SH-SY5Y (cell line): Measurements from ENCODE around the gene NR3C2.

Source experiments
- GATA2 ChIP-seq: IDR thresholded peaks from 2 replicates; pipeline ENCODE4 v1.6.1; 2011; ENCODE audit warnings: mild to moderate bottlenecking, low read depth, low read length
- GATA3 ChIP-seq: IDR thresholded peaks from 2 replicates; pipeline ENCODE4 v1.6.1; 2011; ENCODE audit warnings: low read depth, mild to moderate bottlenecking, low read length, moderate library complexity

DNA sequence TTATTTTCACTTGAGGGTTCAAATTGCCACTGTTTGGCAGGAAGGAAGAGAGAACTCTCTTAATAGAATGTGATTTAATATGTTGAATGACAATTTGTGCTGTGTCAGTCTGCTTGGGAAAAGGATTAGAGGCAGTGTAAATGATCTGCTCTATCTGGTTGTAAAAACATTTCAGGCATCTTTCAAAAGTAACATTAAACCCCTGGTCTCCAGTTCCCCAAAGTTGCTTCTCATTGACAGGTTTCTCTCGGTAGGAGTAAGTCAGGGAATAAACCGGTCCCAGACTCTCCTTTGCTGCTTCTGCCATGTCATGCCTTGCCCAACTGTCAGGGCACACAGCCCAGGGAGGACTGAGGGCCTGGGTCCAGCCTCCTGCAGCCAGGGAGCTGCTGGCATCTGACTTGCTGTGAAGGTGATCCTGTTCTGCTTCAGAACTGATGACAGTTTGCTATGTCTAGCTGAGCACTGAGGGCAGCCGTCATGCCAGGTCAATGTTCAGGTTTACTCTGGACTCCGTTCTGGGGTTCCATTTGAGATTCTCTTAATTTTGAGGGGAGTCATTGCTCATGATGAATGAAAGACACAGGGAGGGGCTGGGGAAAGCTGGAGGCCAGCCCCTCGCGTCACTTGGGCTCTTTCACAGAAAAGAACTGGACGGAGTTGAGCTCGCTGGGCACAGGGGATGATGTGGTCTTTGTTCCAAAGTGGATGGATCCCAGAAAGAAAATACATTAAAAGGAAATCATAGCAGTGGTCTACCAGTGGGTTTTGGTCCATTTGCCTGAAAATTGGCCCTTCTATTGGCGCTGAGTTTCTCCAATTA, 397.9 kb downstream of the NR3C2 start:
- no peak for TF ChIP-seq GATA3
- TF ChIP-seq GATA2 = no peak
